Stimulated activated naive CD8-positive, alpha-beta T cell treated with anti-CD3 and anti-CD28 coated beads, Interleukin-15, Interleukin-2, amounts not matched to agents 100 ng/mL and 50 ng/mL, for 24 hours (primary cell): ENCODE results near the gene TNKS1BP1.
"Not testable (repeated sequence)": the region's sequence is repeated elsewhere in the genome, so short reads cannot be mapped to it uniquely, and the experiment has no call there.

ENCODE experiments used
- H3K27ac Mint-ChIP-seq: one replicate; pipeline ENCODE4 v1.8.0; 2021; ENCODE audit warnings: mild to moderate bottlenecking, mixed read lengths
- H3K27me3 Mint-ChIP-seq: one replicate; pipeline ENCODE4 v1.8.0; 2021; ENCODE audit warnings: mixed read lengths
- H3K36me3 Mint-ChIP-seq: one replicate; pipeline ENCODE4 v1.8.0; 2021; ENCODE audit warnings: low read depth, mixed read lengths
- H3K4me1 Mint-ChIP-seq: one replicate; pipeline ENCODE4 v1.8.0; 2021; ENCODE audit warnings: low read depth, mixed read lengths
- H3K4me3 Mint-ChIP-seq: one replicate; pipeline ENCODE4 v1.8.0; 2021; ENCODE audit warnings: mild to moderate bottlenecking, mixed read lengths
- H3K9me3 Mint-ChIP-seq: one replicate; pipeline ENCODE4 v1.8.0; 2021; ENCODE audit warnings: mixed read lengths

TNKS1BP1 gene, protein sequence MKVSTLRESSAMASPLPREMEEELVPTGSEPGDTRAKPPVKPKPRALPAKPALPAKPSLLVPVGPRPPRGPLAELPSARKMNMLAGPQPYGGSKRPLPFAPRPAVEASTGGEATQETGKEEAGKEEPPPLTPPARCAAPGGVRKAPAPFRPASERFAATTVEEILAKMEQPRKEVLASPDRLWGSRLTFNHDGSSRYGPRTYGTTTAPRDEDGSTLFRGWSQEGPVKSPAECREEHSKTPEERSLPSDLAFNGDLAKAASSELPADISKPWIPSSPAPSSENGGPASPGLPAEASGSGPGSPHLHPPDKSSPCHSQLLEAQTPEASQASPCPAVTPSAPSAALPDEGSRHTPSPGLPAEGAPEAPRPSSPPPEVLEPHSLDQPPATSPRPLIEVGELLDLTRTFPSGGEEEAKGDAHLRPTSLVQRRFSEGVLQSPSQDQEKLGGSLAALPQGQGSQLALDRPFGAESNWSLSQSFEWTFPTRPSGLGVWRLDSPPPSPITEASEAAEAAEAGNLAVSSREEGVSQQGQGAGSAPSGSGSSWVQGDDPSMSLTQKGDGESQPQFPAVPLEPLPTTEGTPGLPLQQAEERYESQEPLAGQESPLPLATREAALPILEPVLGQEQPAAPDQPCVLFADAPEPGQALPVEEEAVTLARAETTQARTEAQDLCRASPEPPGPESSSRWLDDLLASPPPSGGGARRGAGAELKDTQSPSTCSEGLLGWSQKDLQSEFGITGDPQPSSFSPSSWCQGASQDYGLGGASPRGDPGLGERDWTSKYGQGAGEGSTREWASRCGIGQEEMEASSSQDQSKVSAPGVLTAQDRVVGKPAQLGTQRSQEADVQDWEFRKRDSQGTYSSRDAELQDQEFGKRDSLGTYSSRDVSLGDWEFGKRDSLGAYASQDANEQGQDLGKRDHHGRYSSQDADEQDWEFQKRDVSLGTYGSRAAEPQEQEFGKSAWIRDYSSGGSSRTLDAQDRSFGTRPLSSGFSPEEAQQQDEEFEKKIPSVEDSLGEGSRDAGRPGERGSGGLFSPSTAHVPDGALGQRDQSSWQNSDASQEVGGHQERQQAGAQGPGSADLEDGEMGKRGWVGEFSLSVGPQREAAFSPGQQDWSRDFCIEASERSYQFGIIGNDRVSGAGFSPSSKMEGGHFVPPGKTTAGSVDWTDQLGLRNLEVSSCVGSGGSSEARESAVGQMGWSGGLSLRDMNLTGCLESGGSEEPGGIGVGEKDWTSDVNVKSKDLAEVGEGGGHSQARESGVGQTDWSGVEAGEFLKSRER (N-terminal part only)

DNA sequence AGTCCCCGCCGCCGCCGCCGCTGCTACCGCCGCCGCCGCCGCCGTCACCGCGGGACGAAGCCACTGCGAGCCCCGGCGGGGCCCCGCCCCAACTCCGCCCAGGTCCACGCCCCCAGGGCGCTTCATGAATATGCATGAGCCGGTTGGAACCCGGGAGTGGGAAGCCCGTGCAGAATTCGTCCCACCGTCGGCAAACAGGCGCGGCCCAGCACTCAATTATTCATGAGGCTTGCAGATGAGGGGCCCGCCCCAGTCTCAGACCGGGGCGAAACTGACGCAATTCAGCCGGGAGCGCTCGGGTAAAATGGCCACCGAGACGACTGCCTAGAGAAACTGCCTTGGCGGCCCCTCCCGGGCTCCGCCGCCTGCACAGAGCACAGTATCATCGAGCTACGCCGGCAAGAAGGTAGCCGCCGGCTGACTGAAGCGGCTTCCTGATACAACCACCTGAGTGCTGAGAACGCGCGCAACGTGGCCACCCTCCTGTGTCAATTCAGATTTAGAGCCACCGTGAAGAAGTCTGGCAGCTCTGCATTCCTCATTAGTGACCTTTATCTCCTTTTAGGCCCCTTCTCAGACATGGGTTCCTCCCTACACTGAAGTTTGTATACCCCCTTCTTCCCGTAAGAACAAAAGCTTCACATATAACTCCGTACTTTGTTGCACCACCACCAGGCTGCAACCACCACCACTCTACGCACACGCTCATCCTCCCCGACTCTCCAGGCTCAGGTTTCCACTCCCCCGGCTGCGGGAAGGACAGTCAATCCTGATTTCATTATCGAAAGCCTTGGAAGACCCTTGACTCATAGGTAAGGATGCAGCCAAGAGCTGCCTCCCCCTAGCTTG lies at the start of gene TNKS1BP1:
TSS of gene TNKS1BP1 (minus strand) at position 67 of the 849 bp plus-strand sequence. CDS start 3,067 bp downstream, outside the sequence.
- H3K27ac Mint-ChIP-seq, result peak within 1 kb of the TSS; percentile 98
- H3K27me3 Mint-ChIP-seq, result no peaks in the 10 kb centered on the region
- H3K4me1 Mint-ChIP-seq, result peaks cover 56% of the 10 kb centered on the region
- peaks cover 53% of the 10 kb centered on the region for H3K36me3 Mint-ChIP-seq
- H3K4me3 Mint-ChIP-seq, result peak within 1 kb of the TSS; percentile 89
- H3K9me3 Mint-ChIP-seq, result no peaks in the 10 kb centered on the region

DNA sequence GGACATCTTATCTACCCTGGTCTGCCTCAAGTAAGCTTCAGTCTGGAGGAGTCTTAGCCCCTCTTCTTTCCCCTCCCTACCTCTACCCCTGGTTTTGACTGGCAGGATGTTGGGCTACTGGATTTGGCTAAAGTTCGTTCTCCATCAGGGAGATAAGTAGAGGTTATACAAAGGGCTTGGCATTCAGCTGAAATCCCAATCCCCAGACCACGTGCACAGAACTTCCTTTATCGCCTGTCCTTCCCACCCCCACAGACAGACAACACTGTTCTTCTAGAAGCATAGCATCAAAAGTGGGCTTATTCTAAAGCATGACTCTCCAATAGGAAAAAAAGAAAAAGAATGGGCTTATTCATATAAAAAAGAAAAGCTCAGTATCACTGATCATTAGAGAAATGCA lies 48.4 kb upstream of the TNKS1BP1 start:
- Mint-ChIP-seq H3K27ac (no peak overlapping the region), H3K36me3 (no peaks in the 10 kb centered on the region), H3K27me3 (peaks cover 10% of the 10 kb centered on the region), H3K4me1 (no peaks in the 10 kb centered on the region), H3K4me3 (no peak overlapping the region), H3K9me3 (no peaks in the 10 kb centered on the region)

DNA sequence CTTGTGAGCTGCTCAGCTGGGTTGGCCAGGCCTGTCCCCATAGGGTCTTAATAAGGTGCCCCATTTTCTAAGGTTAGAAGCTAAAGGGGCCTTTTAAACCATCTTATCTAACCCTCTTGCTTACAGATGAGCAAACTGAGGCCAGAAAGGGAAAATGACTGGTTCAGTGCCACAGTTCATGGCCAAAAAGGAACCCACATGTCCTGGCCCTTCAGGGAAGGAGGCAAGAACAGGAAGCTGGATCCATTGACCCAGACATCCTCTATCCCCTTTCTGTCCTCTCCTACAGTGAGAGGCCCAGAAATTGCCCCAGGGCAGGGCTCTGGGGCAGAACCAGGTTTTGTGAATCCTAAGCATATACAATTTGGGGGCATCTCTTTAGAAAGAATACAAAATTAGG lies 46.2 kb upstream of the TNKS1BP1 start:
- no peaks in the 10 kb centered on the region for H3K27me3 Mint-ChIP-seq
- H3K9me3 Mint-ChIP-seq, result no peaks in the 10 kb centered on the region
- H3K4me1 Mint-ChIP-seq, result no peaks in the 10 kb centered on the region
- no peak overlapping the region for H3K27ac Mint-ChIP-seq
- H3K4me3 Mint-ChIP-seq, result no peak overlapping the region
- H3K36me3 Mint-ChIP-seq, result no peaks in the 10 kb centered on the region

DNA sequence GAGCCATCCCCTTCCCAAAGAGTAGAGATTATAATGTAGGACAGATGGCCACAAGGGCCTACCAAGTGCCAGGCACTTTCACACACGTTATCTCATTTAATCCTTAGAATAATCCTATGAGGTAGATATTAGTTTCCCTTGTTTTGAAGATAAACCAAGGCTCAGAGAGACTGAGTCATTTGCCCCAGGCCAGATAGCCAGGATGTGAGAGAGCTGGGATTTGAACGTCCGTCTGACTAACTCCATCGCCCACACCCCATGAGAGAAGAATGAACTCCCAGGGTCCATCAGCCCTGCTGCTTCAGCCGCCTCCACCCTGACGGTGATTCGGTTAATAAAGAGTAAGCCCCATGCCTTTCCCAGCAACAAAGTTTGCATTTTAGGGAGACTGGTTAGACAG lies 45.5 kb upstream of the TNKS1BP1 start:
- no peaks in the 10 kb centered on the region for H3K27me3 Mint-ChIP-seq
- no peaks in the 10 kb centered on the region for H3K9me3 Mint-ChIP-seq
- H3K4me3 Mint-ChIP-seq, result no peak overlapping the region
- H3K36me3 Mint-ChIP-seq, result no peaks in the 10 kb centered on the region
- no peaks in the 10 kb centered on the region for H3K4me1 Mint-ChIP-seq
- H3K27ac Mint-ChIP-seq, result no peak overlapping the region

DNA sequence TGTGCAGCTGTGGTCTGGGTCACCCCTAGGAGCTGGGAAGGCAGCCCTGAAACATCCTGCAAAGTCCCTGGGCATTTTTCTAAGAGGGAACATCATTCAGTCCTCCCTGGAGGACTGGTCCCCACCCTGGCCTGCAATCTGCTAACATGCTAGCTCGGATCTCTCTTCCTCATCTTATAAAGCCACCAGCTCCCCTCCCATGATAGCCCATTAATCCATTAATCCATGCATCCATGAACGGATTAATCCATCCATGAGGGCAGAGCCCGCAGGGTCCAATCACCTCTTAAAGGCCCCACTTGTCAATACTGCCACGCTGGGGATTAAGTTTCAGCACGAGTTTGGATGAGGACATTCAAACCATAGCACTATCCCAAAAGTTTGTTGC lies 44.1 kb upstream of the TNKS1BP1 start:
- H3K9me3 Mint-ChIP-seq, result no peaks in the 10 kb centered on the region
- H3K27ac Mint-ChIP-seq, result no peak overlapping the region
- H3K4me3 Mint-ChIP-seq, result no peak overlapping the region
- H3K27me3 Mint-ChIP-seq, result no peaks in the 10 kb centered on the region
- H3K36me3 Mint-ChIP-seq, result no peaks in the 10 kb centered on the region
- no peaks in the 10 kb centered on the region for H3K4me1 Mint-ChIP-seq

DNA sequence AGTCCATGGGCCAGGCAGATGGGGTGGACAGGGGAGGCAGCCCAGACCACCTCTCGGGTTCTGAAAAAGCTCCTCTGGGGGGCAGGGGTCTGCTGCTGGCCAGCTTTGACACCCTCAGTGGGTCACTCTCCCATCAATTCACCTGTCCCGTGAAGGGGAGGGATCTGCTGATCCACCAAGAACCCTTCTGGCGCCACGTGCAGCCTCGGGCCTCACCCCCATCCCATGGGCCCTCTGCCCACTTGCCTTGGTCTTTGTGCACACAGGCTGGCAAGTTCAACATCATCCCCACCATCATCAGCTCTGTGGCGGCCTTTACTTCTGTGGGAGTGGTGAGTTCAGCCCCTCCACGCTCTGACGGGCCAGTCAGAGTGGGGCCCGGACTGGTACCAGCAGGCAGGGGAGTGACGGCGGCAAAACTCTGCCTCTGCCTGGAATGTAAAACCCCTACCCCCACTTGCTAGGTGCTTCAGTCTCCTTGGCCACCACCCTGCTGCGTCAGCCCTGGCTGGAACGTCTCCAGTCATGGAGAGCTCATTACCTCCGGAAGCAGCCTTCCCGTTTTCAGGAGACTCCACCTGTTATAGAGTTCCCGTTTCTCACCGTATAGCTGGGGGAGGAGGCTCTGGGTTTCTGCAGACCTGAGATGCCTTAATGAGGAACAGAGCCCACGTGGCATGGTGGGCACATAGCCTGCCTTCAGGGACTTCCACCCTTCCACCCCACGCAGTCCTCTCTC lies 43.5 kb upstream of the TNKS1BP1 start:
- H3K36me3 Mint-ChIP-seq, result no peaks in the 10 kb centered on the region

DNA sequence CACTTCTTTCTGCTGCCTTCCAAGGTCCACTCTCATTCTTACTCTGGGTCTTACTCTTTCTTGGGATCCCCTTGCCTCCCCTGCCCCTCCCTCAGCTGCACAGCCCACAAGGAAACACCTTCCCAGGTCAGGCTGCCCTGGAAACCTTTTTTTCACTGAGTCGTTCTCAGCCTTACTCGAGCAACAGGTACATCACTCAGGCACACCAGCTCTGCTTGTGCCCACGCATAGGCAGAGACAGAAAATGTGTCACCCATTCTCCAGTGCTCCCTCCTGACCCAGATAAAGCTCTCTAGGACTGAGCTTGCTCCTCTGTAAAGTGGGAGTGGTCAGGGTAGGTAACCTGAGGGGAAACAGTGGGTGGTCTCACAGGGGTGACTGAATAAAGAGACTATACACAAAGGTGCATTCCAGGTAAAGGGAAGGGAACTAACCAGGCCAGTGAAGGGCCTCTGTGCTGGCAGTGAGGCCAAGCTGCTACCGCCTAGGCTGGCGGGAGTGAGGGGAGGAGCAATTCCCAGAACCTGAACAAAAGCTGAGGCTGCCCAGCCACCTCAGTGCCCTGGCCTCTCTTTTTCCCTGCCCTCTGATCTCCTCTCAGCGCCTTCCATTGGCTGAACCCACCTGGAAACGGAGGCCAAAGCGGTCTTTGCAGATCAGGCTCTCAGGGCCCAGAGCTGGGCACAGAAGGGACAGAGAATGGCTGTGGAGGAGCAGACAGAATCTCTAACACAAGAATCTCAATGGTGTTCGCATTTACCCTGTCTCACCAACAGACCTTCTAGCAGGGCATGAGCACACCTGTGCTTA lies 40.3 kb upstream of the TNKS1BP1 start:
- no peaks in the 10 kb centered on the region for H3K36me3 Mint-ChIP-seq
- H3K4me3 Mint-ChIP-seq, result no peak overlapping the region
- no peak overlapping the region for H3K27ac Mint-ChIP-seq
- no peaks in the 10 kb centered on the region for H3K9me3 Mint-ChIP-seq
- peaks cover 5% of the 10 kb centered on the region for H3K27me3 Mint-ChIP-seq
- no peaks in the 10 kb centered on the region for H3K4me1 Mint-ChIP-seq

More for the DNA sequence above, 43.5 kb upstream of the TNKS1BP1 start:
- H3K27me3 Mint-ChIP-seq, result peaks cover 1% of the 10 kb centered on the region
- no peaks in the 10 kb centered on the region for H3K4me1 Mint-ChIP-seq
- H3K4me3 Mint-ChIP-seq, result no peak overlapping the region
- no peak overlapping the region for H3K27ac Mint-ChIP-seq
- H3K9me3 Mint-ChIP-seq, result no peaks in the 10 kb centered on the region

DNA sequence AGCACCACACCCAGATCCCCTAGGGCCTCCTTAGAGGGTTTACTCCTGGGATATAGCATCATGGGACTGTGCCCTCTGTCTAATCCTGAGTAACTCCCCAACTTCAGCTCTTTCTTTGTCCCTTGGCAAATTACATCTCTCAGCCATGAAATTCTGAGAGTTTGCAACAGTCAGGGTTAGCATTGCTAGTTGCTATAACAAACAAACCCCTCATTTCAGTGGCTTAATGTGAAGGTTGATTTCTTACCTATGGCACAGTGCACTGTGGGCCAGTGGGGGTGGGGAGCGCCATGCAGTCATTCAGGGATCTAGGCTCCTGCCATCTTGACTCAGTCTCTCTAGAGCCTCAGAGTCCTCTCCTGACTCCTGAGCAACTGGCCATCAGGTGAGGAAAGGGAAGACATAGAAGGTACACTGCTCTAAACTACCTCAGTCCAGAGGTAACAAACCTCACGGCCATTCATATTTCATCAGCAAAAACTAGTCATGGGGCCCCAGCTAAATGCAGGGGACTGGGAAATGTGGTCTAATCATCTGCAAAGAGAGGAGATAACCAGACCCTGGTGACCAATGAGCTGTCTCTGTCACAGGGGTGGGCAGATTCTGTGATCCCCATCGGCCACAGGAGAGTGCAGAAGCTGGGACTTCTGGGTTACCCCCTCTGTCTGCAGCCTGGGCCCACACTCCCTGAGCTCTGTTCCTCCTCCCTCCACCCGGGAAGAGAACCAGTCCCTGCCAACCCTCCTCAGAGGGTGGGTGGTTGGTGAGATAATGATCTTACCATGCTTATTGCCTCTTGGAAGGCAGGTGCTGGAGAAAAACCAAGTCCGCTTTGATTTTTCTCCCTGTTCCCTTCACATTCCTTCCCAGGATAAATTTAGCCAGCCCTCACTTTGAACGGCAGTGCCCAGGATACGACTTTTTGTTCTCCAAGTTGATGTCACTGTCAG lies 38.7 kb upstream of the TNKS1BP1 start:
- Mint-ChIP-seq H3K36me3 (no peaks in the 10 kb centered on the region), H3K27me3 (peaks cover 5% of the 10 kb centered on the region), H3K4me3 (no peak overlapping the region), H3K9me3 (no peaks in the 10 kb centered on the region), H3K27ac (no peak overlapping the region), H3K4me1 (no peaks in the 10 kb centered on the region)

DNA sequence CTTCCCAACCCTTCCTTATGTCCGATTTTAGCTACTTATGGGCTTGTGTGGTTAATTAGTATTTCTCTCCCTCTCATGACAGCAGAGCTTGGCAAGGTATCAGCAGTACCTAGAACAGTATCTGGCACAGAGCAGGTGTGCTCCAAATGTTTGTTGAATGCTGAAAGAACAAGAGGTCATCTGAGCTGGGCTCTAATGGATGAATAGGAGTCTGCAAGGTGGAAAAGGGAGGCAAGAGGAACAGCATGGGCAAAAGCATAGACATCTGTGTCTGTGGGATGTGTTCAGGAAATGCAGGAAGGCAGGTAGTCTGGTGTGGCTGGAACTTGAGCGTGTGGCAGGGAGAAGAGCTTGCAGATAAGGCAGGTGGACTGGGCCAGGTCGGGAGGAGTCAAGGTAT lies 37.2 kb upstream of the TNKS1BP1 start:
- Mint-ChIP-seq H3K36me3 (no peaks in the 10 kb centered on the region), H3K27me3 (peaks cover 5% of the 10 kb centered on the region), H3K27ac (no peak overlapping the region), H3K4me3 (no peak overlapping the region), H3K9me3 (no peaks in the 10 kb centered on the region), H3K4me1 (no peaks in the 10 kb centered on the region)

DNA sequence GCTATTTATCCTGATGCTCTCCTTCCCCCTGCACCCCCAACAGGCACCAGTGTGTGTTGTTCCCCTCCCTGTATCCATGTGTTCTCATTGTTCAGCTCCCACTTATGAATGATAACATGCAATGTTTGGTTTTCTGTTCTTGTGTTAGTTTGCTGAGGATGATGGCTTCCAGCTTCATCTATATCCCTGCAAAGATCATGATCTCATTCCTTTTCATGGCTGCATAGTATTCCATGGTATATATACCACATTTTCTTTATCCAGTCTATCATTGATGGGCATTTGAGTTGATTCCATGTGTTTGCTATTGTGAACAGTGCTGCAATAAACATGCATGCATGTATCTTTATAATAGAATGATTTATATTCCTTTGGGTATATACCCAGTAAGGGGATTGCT lies 36.7 kb upstream of the TNKS1BP1 start:
- H3K27ac Mint-ChIP-seq, H3K36me3 Mint-ChIP-seq, H3K9me3 Mint-ChIP-seq, H3K4me3 Mint-ChIP-seq, H3K4me1 Mint-ChIP-seq, H3K27me3 Mint-ChIP-seq: not testable (repeated sequence)

DNA sequence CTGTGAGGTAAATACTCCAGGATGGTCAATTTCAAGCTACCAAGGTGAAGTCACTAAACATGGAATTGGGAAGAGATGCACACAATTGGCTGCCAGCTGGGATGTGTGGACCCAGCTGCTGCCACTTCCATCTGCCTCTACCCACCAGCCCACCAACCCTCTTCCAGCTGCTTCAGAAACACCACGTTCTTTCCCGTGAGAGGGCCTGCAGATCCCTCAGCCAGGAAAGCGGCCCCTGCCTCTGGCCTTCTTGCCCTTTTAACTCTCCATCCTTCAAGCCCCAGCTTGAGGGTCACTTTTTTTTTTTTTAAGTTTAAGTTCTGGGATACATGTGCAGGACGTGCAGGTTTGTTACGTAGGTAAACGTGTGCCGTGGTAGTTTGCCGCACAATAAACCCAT lies 36.2 kb upstream of the TNKS1BP1 start:
- Mint-ChIP-seq H3K4me1 (no peaks in the 10 kb centered on the region), H3K27me3 (peaks cover 13% of the 10 kb centered on the region), H3K9me3 (no peaks in the 10 kb centered on the region), H3K4me3 (no peak overlapping the region), H3K27ac (no peak overlapping the region), H3K36me3 (no peaks in the 10 kb centered on the region)
